ENCODE data around the gene OR2B3.
"Not testable (repeated sequence)": the region's sequence is repeated elsewhere in the genome, so short reads cannot be mapped to it uniquely, and the experiment has no call there.

Gene OR2B3, protein sequence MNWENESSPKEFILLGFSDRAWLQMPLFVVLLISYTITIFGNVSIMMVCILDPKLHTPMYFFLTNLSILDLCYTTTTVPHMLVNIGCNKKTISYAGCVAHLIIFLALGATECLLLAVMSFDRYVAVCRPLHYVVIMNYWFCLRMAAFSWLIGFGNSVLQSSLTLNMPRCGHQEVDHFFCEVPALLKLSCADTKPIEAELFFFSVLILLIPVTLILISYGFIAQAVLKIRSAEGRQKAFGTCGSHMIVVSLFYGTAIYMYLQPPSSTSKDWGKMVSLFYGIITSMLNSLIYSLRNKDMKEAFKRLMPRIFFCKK

DNA sequence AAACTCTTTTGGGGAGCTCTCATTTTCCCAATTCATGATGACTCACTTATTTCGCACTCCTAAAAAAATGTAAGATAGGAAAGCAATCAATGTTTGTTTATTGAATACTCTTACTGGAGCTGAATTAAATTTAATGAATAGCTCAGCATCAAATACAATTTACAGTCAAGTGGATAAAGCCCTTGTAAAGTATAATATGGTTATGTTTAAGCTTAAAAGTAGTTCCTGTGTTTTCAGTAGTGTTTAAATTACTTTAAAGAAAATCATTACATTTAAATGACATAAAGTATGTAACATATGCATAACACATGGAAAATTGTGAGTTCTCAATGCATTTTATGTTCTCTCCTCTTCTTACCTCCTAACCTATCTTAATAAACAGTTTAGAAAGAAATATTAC is at the start of gene OR2B3:
Gene OR2B3 (minus strand): TSS at position 101 of the 400 bp plus-strand sequence. CDS start 65 bp downstream, at position 36.
- no peak within 1 kb of the TSS for H3K4me3 Mint-ChIP-seq

GRCh38 chr6:29131691-29132090 is 44.6 kb upstream of the OR2B3 start:
- no peak overlapping the region for H3K4me3 Mint-ChIP-seq
- no peaks in the 10 kb centered on the region for H3K4me1 Mint-ChIP-seq (ENCODE audit: low read depth)
- peaks cover 6% of the 10 kb centered on the region for H3K27me3 Mint-ChIP-seq (ENCODE audit: low read depth)
- H3K27ac Mint-ChIP-seq, result no peak overlapping the region
- H3K9me3 Mint-ChIP-seq, result no peaks in the 10 kb centered on the region
- no peaks in the 10 kb centered on the region for H3K36me3 Mint-ChIP-seq (ENCODE audit: low read depth)

More for the DNA sequence above, at the start of gene OR2B3:
- Mint-ChIP-seq H3K27ac (no peak within 1 kb of the TSS), H3K9me3 (no peaks in the 10 kb centered on the region), H3K27me3 (ENCODE audit: low read depth) (no peaks in the 10 kb centered on the region), H3K36me3 (ENCODE audit: low read depth) (no peaks in the 10 kb centered on the region), H3K4me1 (ENCODE audit: low read depth) (no peaks in the 10 kb centered on the region)

DNA sequence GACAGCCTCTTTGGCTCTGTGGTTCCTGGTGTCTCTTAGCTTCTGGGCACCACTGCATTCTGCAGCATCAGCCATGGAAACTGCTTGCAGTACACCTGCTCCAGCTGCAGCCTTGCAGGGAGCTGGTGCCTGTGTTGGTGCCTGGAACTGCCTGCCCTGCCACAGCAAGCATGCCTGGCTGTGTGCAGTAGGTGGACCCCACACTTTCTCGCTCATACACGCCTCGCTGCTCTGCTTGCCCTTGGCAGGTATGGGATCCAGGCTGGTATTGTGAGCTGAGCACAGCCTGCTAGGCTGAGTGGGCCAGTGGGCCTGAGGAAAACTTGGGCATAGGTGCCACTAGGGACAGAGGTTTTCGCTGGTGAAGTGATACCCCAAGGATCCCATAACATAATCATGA is 43.5 kb upstream of the OR2B3 start:
- Mint-ChIP-seq H3K4me3 (no peak overlapping the region), H3K9me3 (no peaks in the 10 kb centered on the region), H3K27ac (no peak overlapping the region), H3K36me3 (ENCODE audit: low read depth) (no peaks in the 10 kb centered on the region), H3K27me3 (ENCODE audit: low read depth) (peaks cover 6% of the 10 kb centered on the region), H3K4me1 (ENCODE audit: low read depth) (no peaks in the 10 kb centered on the region)

DNA sequence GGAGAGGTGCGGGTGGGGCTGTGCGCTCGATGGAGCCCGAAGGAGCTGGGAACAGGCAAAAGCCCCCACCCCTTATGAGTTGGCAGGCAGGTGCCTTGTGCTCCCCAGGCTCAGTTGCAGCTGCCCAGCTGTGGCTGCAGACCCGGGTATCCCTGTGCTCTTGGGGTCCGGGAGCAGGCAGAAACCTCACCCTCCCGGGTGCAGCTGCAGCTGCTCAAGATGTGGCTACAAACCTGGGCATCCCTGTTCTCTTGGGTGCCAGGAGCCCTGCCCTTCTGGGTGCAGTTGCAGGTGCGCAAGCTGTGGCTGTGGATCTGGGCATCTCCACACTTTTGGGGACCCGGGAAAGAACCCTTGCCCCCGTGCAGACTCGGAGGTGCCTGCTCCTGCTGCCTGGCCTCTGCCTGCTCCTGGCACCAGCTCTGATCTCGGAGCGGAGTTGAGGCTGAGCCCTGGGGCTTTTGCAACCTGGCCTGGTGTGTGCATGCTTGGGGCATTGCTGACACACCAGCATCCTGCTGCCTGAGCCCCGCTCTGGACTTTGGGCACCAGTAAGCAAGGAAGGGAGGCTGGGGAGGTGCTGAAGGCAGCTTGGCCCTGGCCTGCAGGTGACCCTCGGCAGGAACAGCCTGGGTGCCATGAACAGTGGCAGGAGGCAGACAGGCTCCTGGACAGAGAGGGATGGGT is 42.4 kb upstream of the OR2B3 start:
- Mint-ChIP-seq H3K9me3 (no peaks in the 10 kb centered on the region), H3K36me3 (ENCODE audit: low read depth) (no peaks in the 10 kb centered on the region), H3K27ac (no peak overlapping the region), H3K4me3 (no peak overlapping the region), H3K4me1 (ENCODE audit: low read depth) (no peaks in the 10 kb centered on the region), H3K27me3 (ENCODE audit: low read depth) (peaks cover 3% of the 10 kb centered on the region)

DNA sequence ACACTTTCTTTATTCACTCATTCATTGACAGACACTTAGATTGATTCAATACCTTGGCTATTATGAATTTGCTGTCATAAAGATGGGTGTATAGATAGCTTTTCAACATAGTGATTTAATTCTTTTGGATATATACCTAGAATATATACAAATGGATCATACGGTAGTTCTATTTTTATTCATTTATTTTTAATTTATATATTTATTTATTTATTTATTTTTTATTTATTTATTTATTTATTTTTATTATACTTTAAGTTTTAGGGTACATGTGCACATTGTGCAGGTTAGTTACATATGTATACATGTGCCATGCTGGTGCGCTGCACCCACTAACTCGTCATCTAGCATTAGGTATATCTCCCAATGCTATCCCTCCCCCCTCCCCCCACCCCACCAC is 27.9 kb upstream of the OR2B3 start:
- not testable (repeated sequence) for H3K4me3 Mint-ChIP-seq; H3K4me1 Mint-ChIP-seq (ENCODE audit: low read depth); H3K27me3 Mint-ChIP-seq (ENCODE audit: low read depth); H3K9me3 Mint-ChIP-seq; H3K36me3 Mint-ChIP-seq (ENCODE audit: low read depth); H3K27ac Mint-ChIP-seq

DNA sequence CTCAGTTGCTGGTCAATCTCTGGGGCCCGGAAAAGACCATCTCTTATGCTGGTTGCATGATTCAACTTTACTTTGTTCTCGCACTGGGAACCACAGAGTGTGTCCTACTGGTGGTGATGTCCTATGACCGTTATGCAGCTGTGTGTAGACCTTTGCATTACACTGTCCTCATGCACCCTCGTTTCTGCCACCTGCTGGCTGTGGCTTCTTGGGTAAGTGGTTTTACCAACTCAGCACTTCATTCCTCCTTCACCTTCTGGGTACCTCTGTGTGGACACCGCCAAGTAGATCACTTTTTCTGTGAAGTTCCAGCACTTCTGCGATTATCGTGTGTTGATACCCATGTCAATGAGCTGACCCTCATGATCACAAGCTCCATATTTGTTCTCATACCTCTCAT is 25.0 kb upstream of the OR2B3 start:
- no peaks in the 10 kb centered on the region for H3K36me3 Mint-ChIP-seq (ENCODE audit: low read depth)
- H3K27me3 Mint-ChIP-seq (ENCODE audit: low read depth), result peaks cover 8% of the 10 kb centered on the region
- H3K4me1 Mint-ChIP-seq (ENCODE audit: low read depth), result no peaks in the 10 kb centered on the region

GRCh38 chr6:29107758-29108157 is 20.6 kb upstream of the OR2B3 start, which contains the start of gene OR2J3:
Gene OR2J3, plus strand, starts transcription at chr6:29108058. Its CDS starts 3,833 bp downstream, at chr6:29111891.
- Mint-ChIP-seq H3K27me3 (ENCODE audit: low read depth) (peaks cover 8% of the 10 kb centered on the region), H3K4me1 (ENCODE audit: low read depth) (no peaks in the 10 kb centered on the region), H3K4me3 (no peak within 1 kb of the TSS), H3K27ac (no peak within 1 kb of the TSS), H3K36me3 (ENCODE audit: low read depth) (no peaks in the 10 kb centered on the region), H3K9me3 (no peaks in the 10 kb centered on the region)

More for the DNA sequence above, 25.0 kb upstream of the OR2B3 start:
- Mint-ChIP-seq H3K27ac (no peak overlapping the region), H3K4me3 (no peak overlapping the region), H3K9me3 (no peaks in the 10 kb centered on the region)

DNA sequence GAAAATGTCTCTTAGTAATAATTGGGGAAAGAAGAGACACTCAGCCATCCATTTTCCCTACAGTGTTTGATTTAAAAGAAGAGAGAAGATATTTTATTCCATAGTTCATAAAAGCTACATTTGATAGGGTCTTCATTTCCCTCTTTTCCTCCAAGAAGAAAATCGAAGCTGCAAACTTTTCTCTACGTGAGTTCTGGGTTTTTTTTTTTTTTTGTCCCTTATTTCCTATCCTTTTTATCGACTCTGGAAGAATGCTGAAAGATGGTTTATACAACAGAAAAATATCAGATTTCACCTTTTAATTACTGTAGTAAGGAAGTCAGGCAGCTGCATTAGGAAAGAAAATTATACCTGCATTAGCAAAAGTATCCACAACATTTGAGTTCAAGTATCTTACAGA is 12.1 kb upstream of the OR2B3 start, which contains the start of gene OR2J1:
Gene OR2J1 (plus strand): TSS at position 301 of the 400 bp plus-strand sequence. CDS start 1,453 bp downstream, outside the sequence.
- Mint-ChIP-seq H3K27me3 (ENCODE audit: low read depth) (peaks cover 4% of the 10 kb centered on the region), H3K4me3 (no peak within 1 kb of the TSS)

DNA sequence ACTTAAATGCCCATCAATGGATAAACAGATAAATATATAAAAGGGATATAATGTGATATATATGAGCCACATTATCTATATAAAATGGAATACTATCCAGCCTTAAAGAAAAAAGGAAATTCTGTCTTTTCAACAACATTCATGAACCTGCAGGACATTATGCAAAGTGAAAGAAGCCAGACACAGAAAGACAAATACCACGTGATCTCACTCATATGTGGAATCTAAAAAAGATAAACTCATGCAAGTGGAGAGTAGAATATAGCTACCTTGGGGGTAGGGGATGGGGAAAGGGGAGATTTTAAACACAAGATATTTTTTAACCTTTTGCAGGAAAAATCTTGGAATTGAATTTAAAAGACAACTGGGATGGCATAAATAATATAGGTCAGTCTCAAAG is 10.7 kb upstream of the OR2B3 start:
- Mint-ChIP-seq H3K27ac (no peak overlapping the region), H3K4me3 (no peak overlapping the region), H3K27me3 (ENCODE audit: low read depth) (peaks cover 4% of the 10 kb centered on the region), H3K4me1 (ENCODE audit: low read depth) (no peaks in the 10 kb centered on the region), H3K9me3 (no peaks in the 10 kb centered on the region), H3K36me3 (ENCODE audit: low read depth) (no peaks in the 10 kb centered on the region)

More for the DNA sequence above, 12.1 kb upstream of the OR2B3 start, which contains the start of gene OR2J1:
- H3K9me3 Mint-ChIP-seq, result no peaks in the 10 kb centered on the region
- H3K4me1 Mint-ChIP-seq (ENCODE audit: low read depth), result no peaks in the 10 kb centered on the region
- H3K36me3 Mint-ChIP-seq (ENCODE audit: low read depth), result no peaks in the 10 kb centered on the region
- H3K27ac Mint-ChIP-seq, result no peak within 1 kb of the TSS

DNA sequence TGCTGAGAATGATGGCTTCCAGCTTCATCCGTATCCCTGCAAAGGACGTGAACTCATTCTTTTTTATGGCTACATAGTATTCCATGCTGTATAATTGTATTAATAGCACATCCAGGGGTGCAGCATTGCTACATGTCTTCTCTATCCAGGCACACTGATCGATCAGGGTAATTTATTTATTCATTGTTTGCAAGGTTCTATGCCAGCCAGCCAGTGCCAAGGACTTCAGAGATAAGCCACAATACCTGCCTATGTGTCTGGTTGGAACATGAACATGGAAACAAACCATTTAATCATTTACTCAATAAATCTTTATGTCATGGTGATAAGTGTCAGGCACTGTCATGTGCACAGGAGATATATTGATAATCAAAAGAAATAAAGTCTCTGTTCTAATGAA is 5.8 kb upstream of the OR2B3 start:
- H3K36me3 Mint-ChIP-seq (ENCODE audit: low read depth), result no peaks in the 10 kb centered on the region
- H3K9me3 Mint-ChIP-seq, result no peaks in the 10 kb centered on the region
- no peak overlapping the region for H3K27ac Mint-ChIP-seq
- H3K27me3 Mint-ChIP-seq (ENCODE audit: low read depth), result peaks cover 4% of the 10 kb centered on the region
- H3K4me3 Mint-ChIP-seq, result no peak overlapping the region
- H3K4me1 Mint-ChIP-seq (ENCODE audit: low read depth), result no peaks in the 10 kb centered on the region

- H3K36me3 Mint-ChIP-seq (ENCODE audit: low read depth), result no peaks in the 10 kb centered on the region
These were observed 4.7 kb downstream of the OR2B3 start for GRCh38 chr6:29082457-29082856.

GRCh38 chr6:29081312-29081711 is 5.8 kb downstream of the OR2B3 start:
- no peaks in the 10 kb centered on the region for H3K9me3 Mint-ChIP-seq
- H3K4me1 Mint-ChIP-seq (ENCODE audit: low read depth), result no peaks in the 10 kb centered on the region
- no peak overlapping the region for H3K4me3 Mint-ChIP-seq
- H3K27me3 Mint-ChIP-seq (ENCODE audit: low read depth), result no peaks in the 10 kb centered on the region
- H3K36me3 Mint-ChIP-seq (ENCODE audit: low read depth), result no peaks in the 10 kb centered on the region
- H3K27ac Mint-ChIP-seq, result no peak overlapping the region

More at GRCh38 chr6:29082457-29082856, 4.7 kb downstream of the OR2B3 start:
- Mint-ChIP-seq H3K27me3 (ENCODE audit: low read depth) (no peaks in the 10 kb centered on the region), H3K9me3 (no peaks in the 10 kb centered on the region), H3K4me3 (no peak overlapping the region), H3K27ac (no peak overlapping the region), H3K4me1 (ENCODE audit: low read depth) (no peaks in the 10 kb centered on the region)

DNA sequence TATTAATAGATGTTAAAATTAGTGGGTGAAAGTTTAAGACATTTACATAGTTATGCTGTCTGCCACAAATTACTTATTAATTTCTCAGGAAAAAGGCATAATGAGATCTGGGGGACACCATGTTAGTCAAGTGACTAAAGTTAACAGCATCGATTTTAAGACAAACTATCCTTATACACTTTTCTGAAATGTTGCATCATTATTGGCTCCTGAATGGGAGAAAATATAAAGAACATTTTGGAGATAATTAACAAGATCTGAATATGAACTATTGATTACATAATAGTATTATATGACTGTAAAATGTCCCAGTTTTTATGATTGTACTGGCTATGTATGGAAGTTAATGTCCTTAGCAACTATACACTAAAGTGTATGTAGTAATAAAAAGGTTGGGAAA is 7.9 kb downstream of the OR2B3 start:
- Mint-ChIP-seq H3K4me3 (no peak overlapping the region), H3K27me3 (ENCODE audit: low read depth) (no peaks in the 10 kb centered on the region), H3K27ac (no peak overlapping the region), H3K36me3 (ENCODE audit: low read depth) (no peaks in the 10 kb centered on the region), H3K9me3 (no peaks in the 10 kb centered on the region), H3K4me1 (ENCODE audit: low read depth) (no peaks in the 10 kb centered on the region)

DNA sequence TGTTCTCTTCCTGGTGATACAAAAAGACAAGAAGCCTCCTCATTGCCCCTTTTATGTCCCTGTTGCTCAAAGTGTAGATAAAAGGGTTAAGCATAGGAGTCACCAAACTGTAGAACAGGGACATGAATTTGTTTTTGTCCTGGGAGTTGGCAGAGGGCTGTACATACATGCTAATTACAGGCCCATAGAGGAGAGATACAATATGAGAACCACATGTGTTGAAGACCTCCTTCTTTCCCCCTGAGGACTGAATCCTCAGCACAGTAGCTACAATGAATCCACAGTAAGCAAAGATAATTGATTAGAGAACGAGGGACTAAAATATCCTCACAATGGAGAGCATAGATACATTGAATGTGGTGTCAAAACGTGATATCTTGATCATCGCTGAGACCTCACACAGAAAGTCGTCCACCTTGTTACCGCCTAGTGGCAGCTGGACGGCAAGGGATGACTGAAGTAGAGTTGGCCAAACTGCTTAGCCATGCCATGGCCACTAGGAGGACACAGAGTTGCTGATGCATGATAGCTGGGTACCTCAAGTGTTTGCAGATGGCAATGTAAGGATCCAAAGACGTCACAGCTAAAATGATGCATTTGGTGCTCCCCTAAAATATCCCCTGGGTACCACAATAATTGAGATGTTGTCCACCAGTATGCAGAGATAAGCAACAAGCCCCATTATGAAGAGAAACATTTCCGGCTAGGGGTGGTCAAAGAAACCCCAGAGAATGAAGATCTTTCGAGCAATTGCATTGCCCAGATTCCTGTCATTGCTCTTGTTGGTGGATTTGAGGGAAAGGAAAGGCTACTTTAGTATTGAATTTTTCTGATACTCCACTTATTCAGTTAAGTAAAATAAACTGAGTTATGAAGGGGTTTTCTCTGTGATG is 15.0 kb downstream of the OR2B3 start:
- Mint-ChIP-seq H3K27ac (no peak overlapping the region), H3K4me3 (no peak overlapping the region), H3K27me3 (ENCODE audit: low read depth) (peaks cover 10% of the 10 kb centered on the region), H3K9me3 (no peaks in the 10 kb centered on the region), H3K4me1 (ENCODE audit: low read depth) (no peaks in the 10 kb centered on the region), H3K36me3 (ENCODE audit: low read depth) (no peaks in the 10 kb centered on the region)

Data from T-helper 1 cell treated with Interleukin-12 subunit alpha and Interleukin-12 subunit beta and Interleukin-4 antibody, amounts not matched to agents 30 μg/mL and 1 μg/mL, for 36 hours (primary cell).